Measurements from ENCODE around the gene KIAA1143. TPM values are rescaled to one million over a fixed set of nuclear protein-coding genes. Genes with fewer than 3 reads are reported as not detected.

The KIAA1143 gene
- total and polyA plus RNA-seq, 9 of the 15 experiments (the other 6 are each of a cell fraction or from before 2014, with no cell fraction given): 25.6 to 72.0 (median 42.2) TPM

GRCh38 chr3:44761424-44762169, at the start of gene KIAA1143, which contains the start of gene KIF15 (continued):
- TF ChIP-seq, protein P1, sequence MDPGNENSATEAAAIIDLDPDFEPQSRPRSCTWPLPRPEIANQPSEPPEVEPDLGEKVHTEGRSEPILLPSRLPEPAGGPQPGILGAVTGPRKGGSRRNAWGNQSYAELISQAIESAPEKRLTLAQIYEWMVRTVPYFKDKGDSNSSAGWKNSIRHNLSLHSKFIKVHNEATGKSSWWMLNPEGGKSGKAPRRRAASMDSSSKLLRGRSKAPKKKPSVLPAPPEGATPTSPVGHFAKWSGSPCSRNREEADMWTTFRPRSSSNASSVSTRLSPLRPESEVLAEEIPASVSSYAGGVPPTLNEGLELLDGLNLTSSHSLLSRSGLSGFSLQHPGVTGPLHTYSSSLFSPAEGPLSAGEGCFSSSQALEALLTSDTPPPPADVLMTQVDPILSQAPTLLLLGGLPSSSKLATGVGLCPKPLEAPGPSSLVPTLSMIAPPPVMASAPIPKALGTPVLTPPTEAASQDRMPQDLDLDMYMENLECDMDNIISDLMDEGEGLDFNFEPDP (CRISPR knock-in tag; IDR thresholded peaks at IDR 0.05): peak; percentile 23; the same call in 1 of the 2 replicates
- TF ChIP-seq MTA1 (IDR thresholded peaks at IDR 0.05; ENCODE audit: borderline replicate concordance) (peak; percentile 99), MYBL2 (IDR thresholded peaks at IDR 0.05; ENCODE audit: low read depth) (peak; percentile 100), MYBL2 (CRISPR knock-in tag; IDR thresholded peaks at IDR 0.05; ENCODE audit: borderline replicate concordance) (peak; percentile 98; the same call in 1 of the 2 replicates), TAF9B (IDR thresholded peaks at IDR 0.05; ENCODE audit: partially characterized antibody) (peak; percentile 85), RBM22 (IDR thresholded peaks at IDR 0.05; ENCODE audit: low read depth, low read length, poor library complexity, severe bottlenecking) (peak; percentile 88), NFRKB (IDR thresholded peaks at IDR 0.05; ENCODE audit: low read depth) (peak; percentile 94), EP400 (IDR thresholded peaks at IDR 0.05) (peak; percentile 99), JUND (IDR thresholded peaks at IDR 0.05; ENCODE audit: borderline replicate concordance, low read depth, low read length) (peak; percentile 89), JUND (tag; IDR thresholded peaks at IDR 0.05; ENCODE audit: borderline replicate concordance, low read depth, low read length) (peak; percentile 78; the same call in 1 of the 3 replicates), ATF1 (CRISPR knock-in tag; IDR thresholded peaks at IDR 0.05) (peak; percentile 97), ATF1 (tag; IDR thresholded peaks at IDR 0.05) (peak; percentile 100), ETS1 (conservative IDR thresholded peaks at IDR 0.05; ENCODE audit: control insufficient read depth, low read depth, low read length) (peak; percentile 92), ZNF174 (CRISPR knock-in tag; IDR thresholded peaks at IDR 0.05) (no peak), SRSF1 (IDR thresholded peaks at IDR 0.05; ENCODE audit: low read depth, low read length) (0 out of 2 replicates have a peak, but pooled peaks have one; percentile 22), MXI1 (IDR thresholded peaks at IDR 0.05; ENCODE audit: low read depth, low read length) (peak; percentile 81; the same call in 1 of the 2 replicates), HMG20A (CRISPR knock-in tag; conservative IDR thresholded peaks at IDR 0.05) (no peak), ZBTB12 (CRISPR knock-in tag; IDR thresholded peaks at IDR 0.05) (peak; percentile 99), ERF (CRISPR knock-in tag; IDR thresholded peaks at IDR 0.05) (no peak; the same call in 1 of the 2 replicates)
- TF ChIP-seq, protein P2, sequence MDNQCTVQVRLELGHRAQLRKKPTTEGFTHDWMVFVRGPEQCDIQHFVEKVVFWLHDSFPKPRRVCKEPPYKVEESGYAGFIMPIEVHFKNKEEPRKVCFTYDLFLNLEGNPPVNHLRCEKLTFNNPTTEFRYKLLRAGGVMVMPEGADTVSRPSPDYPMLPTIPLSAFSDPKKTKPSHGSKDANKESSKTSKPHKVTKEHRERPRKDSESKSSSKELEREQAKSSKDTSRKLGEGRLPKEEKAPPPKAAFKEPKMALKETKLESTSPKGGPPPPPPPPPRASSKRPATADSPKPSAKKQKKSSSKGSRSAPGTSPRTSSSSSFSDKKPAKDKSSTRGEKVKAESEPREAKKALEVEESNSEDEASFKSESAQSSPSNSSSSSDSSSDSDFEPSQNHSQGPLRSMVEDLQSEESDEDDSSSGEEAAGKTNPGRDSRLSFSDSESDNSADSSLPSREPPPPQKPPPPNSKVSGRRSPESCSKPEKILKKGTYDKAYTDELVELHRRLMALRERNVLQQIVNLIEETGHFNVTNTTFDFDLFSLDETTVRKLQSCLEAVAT (IDR thresholded peaks at IDR 0.05): peak; percentile 56 to 79; a peak in 2 of 4 replicates
- TF ChIP-seq, protein P3, sequence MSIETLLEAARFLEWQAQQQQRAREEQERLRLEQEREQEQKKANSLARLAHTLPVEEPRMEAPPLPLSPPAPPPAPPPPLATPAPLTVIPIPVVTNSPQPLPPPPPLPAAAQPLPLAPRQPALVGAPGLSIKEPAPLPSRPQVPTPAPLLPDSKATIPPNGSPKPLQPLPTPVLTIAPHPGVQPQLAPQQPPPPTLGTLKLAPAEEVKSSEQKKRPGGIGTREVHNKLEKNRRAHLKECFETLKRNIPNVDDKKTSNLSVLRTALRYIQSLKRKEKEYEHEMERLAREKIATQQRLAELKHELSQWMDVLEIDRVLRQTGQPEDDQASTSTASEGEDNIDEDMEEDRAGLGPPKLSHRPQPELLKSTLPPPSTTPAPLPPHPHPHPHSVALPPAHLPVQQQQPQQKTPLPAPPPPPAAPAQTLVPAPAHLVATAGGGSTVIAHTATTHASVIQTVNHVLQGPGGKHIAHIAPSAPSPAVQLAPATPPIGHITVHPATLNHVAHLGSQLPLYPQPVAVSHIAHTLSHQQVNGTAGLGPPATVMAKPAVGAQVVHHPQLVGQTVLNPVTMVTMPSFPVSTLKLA (conservative IDR thresholded peaks at IDR 0.05): peak; percentile 88 to 96

Data from K562 (cell line).